Thyroid gland (tissue), 4 donors: Measurements from ENCODE around the gene ADARB2.

Experiments used
- CTCF ChIP-seq, 6 experiments: fragments of 200-600 bp in 3 of 6; fragments of 450-650 bp in 3 of 6; sonication (generic) in 3 of 6; IDR thresholded peaks; one replicate each; pipeline ENCODE4 v1.5.1; 2016 to 2019; ENCODE audit warnings: antibody characterized with exemption in 6 of 6, mild to moderate bottlenecking in 2 of 6, inconsistent platforms in 1 of 6, moderate library complexity in 1 of 6
- POLR2A ChIP-seq, 2 donors: fragments of 450-650 bp; IDR thresholded peaks; one replicate each; pipeline ENCODE4 v1.6.1; 2017; ENCODE audit warnings: antibody characterized with exemption in 2 of 2, mild to moderate bottlenecking in 2 of 2, moderate library complexity in 1 of 2

GRCh38 chr10:1416456-1417037, 320.8 kb downstream of the ADARB2 start:
- TF ChIP-seq CTCF (IDR thresholded peaks at IDR 0.05) = no peak
- no peak for TF ChIP-seq POLR2A (IDR thresholded peaks at IDR 0.05)
